Heart left ventricle (tissue), 13 donors: Measurements from ENCODE around the gene B3GALNT1.

Source experiments
- POLR2A ChIP-seq, 2 donors: fragments of 450-650 bp; IDR thresholded peaks; one replicate each; pipeline ENCODE4 v1.6.1; 2017; ENCODE audit warnings: antibody characterized with exemption in 2 of 2, mild to moderate bottlenecking in 2 of 2, moderate library complexity in 2 of 2
- TF ChIP-seq, protein P1 (sequence below), 12 donors: fragments of 200-600 bp; sonication (generic) in 4 of 12; IDR thresholded peaks; one replicate each; pipeline versions ENCODE4 v1.5.0 to v1.8.0; 2018 to 2022; ENCODE audit warnings: antibody characterized with exemption in 12 of 12, mild to moderate bottlenecking in 5 of 12
- donor health status: ischemic (EF 13 %, LVEDD 7.1; RV severe dilation, severe dysfunction).
- donor health status: DM: no; HTN: yes; CAD: no.
- donor health status: DM: no; HTN: no; CAD: no.
- donor health status: ischemic (EF 25% LVEDD 6.9; RV normal size, moderate dysfunction).
- donor health status: ischemic (EF 25% LVEDD 5.7; RV mildly dilated, moderate dysfunction).
- donor health status: ischemic (EF 35%, LVEDD 5.7; RV mildly dilated, moderate dysfunction).
- donor health status: nonischemic (EF 11% LVEDD 7.7; RV severe dilation, severe dysfunction).
- donor health status: DM: yes; HTN: yes; CAD: no.
- donor health status: PGD.
- donor health status: ischemic (EF 29% LVEDD 5.4; RV normal size, mild dysfunction).
- donor health status: nonischemic (EF 23%, LVEDD 6.1; RV moderate dilation, normal function).

DNA sequence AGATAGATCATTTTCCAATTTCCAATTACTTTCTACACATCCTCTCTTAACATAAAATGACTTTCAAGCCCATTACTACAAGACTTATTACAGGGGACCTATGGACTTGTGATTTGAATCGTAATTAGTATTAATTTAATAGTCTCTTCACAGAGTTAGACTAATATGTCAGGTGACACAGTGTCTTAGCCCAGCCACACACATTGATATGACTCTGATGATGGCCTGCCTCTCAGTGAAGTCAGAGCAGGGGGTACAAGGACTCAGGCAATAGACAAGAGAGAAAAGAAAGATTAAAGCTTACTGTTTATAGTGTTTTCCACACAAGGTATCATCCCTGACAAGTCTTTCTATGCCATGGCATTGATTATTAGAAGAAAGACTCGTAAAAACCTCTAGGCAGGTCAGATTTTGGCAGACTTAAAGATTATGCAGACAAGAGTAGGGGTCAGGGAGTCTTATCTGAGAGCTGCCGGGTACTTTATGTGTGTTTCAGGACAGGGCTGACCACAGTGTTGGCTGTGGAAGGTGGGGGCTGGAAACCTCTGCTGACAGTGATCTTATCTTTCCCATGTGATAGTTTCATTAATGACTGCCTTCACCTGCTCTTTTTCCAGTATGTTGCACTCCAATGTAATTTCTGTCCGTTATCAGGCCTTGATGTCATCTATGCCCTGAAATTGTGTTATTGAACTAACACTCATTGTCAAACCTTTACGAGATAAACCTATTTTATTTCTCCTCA lies 50.1 kb downstream of the B3GALNT1 start:
- TF ChIP-seq, protein P1, sequence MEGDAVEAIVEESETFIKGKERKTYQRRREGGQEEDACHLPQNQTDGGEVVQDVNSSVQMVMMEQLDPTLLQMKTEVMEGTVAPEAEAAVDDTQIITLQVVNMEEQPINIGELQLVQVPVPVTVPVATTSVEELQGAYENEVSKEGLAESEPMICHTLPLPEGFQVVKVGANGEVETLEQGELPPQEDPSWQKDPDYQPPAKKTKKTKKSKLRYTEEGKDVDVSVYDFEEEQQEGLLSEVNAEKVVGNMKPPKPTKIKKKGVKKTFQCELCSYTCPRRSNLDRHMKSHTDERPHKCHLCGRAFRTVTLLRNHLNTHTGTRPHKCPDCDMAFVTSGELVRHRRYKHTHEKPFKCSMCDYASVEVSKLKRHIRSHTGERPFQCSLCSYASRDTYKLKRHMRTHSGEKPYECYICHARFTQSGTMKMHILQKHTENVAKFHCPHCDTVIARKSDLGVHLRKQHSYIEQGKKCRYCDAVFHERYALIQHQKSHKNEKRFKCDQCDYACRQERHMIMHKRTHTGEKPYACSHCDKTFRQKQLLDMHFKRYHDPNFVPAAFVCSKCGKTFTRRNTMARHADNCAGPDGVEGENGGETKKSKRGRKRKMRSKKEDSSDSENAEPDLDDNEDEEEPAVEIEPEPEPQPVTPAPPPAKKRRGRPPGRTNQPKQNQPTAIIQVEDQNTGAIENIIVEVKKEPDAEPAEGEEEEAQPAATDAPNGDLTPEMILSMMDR (IDR thresholded peaks at IDR 0.05): no peak
- TF ChIP-seq POLR2A (IDR thresholded peaks at IDR 0.05): no peak
